Mesenteric fat pad (tissue), 1 donor: Measurements from ENCODE around the gene ENKD1. TPM values are rescaled to one million over a fixed set of nuclear protein-coding genes. Genes with fewer than 3 reads are reported as not detected.

Experiments used
- DNase-seq: peaks from one replicate; pipeline ENCODE4 v3.0.0-alpha.2; 2020; ENCODE audit warnings: low spot score
- total RNA-seq: library from RNA; stranded (reverse); fragmentation: NEBNext Ultra II Directional; extraction: Animal tissue kit (Norgen Biotek cat#: 25700); gene quantifications from one replicate; pipeline ENCODE4 v1.2.1, GENCODE V29; 2021
- donor health status: DM: yes; HTN: yes; CAD: no.

Gene ENKD1
- total RNA-seq, 1 donor from 2014 or later: 11.4 TPM

- DNase-seq: no peak
Observed at GRCh38 chr16:67651847-67652246, 14.7 kb downstream of the ENKD1 start.

DNA sequence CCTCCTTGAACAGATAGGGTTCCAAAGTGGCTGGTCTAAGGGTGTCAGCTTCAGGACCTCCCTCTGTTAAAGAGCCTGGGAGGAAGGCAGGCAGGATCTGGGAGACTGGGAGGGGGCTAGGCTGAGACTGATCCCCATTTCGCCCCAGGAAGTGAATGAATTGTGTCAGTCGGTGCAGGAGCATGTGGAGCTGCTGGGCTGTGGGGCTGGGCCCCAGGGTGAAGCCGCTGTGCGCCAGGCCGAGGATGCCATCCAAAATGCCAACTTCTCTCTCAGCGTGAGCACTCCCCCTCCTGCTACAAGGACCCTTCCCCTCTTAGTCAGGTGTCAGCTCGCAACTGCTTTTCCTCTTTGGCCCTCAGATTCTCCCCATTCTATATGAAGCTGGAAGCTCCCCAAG is 15.5 kb downstream of the ENKD1 start:
- no peak for DNase-seq

DNA sequence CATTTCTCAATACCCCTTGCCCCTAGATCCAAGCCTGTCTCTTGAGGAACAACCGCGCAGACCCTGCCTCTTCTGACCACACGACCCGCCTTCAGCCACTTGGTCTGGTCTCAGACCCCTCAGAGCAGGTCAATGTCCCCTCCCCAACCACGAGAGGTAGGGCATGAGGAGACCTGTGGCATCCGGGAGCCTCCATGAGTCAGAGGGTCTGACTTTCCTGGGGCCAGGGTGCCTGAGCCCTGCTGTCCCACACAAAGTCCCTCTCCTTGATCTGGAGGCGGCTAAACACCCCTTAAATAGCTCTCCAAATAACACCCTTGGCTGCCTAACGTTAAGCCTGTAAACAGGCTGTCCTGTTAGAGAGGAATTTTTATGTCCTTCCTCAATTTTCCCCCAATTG is 16.5 kb downstream of the ENKD1 start:
- no peak for DNase-seq

DNA sequence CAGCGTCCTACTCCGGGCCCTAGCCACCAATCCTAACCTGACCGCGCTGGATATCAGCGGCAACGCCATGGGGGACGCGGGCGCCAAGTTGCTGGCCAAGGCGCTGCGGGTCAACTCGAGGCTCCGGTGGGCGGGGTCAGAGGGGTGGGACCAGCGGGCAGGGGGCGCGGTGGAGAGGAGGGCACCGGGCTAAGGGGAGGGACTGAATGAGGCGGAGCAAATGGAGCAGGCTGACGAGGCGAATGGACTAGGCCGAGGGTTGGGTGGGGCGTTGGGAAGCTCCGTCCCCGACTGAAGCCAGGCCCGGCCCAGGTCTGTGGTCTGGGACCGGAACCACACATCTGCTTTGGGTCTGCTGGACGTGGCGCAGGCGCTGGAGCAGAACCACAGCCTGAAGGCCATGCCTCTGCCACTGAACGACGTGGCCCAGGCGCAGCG is 17.0 kb downstream of the ENKD1 start:
- no peak for DNase-seq

DNA sequence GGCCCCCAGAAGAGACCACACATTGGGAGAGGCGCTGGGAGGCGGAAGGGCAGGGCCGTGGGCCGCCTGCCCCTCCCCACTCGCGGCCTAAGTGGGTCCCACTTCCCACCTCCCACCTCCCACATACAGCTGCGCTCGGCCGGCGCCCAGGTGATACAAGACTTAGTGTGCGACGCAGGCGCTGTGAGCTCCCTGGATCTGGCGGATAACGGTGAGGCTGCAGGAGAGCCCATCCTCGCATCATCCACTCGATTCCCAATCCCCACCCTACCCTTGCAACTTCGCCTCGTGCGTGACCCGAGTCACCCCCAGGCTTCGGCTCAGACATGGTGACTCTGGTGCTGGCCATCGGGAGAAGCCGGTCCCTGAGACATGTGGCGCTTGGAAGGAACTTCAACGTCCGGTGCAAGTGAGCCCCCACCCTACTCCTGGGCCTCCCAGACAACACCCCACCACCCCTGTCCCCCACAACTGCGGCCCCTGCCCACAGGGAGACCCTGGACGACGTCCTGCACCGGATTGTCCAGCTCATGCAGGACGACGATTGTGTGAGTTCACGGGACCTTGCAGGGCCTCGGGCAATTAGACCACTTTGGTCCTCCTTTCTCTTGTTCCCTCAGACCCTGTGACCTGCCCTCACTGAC is 17.7 kb downstream of the ENKD1 start:
- DNase-seq: no peak

DNA sequence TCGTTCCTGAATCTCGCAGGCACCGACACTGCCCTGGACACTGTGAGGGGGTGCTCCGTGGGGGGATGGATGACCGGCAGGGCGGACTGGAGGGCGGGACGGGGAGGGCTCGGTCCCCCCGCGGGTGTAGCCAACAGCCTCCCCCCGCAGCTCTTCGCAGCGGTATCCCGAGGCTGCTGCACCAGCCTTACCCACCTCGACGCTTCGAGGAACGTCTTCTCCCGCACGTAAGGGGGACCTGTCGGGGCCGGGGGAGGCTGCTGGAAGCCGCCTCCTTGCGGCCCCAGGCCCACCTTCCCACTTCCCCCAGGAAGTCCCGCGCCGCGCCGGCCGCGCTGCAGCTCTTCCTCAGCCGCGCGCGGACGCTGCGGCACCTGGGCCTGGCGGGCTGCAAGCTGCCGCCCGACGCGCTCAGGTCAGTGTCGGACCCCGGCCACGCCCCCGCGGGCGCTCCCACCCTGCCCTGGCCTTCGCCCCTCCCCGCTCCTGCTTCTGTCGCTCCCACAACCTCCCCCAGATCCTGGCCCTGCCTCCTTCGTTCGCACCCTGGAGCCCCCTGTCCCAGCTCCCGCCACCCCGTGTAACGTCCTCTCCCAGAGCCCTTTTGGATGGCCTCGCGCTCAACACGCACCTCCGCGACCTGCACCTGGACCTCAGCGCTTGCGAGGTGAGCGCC is 18.3 kb downstream of the ENKD1 start:
- DNase-seq: no peak

DNA sequence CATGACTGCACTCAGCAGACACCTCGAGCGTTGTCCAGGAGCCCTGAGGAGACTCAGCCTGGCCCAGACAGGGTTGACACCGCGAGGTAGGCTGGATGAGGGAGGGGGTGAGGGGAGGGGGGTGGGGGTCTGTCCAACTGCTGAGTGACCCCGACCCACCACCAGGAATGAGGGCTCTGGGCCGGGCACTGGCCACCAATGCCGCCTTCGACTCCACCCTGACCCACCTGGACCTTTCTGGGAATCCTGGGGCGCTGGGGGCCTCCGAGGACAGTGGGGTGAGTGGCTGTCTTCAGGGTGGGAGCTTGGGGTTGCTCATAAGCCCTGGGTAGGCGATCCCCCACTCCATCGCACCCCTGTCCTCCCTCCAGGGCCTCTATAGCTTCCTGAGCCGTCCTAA is 18.9 kb downstream of the ENKD1 start:
- DNase-seq: no peak

DNA sequence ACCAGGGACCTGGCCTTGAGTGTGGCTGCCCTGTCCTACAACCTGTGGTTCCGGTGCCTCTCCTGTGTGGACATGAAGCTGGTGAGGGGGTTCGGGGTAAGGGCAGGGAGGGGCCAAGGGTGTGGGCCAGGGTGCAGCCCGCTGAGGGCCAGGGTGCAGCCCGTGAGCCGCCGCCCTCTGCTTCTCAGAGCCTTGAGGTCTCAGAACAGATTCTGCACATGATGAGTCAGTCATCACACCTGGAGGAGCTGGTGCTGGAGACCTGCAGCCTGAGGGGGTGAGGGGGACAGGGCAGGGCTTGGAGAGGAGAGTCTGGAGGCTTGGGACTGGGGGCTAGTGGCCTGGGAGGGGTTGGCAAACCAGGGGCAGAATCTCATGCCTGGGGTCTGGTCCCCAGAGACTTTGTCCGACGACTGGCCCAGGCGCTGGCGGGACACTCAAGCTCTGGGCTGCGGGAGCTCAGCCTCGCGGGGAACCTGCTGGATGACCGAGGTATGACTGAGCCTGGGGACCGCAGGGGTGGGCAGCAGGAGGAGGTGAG is 19.4 kb downstream of the ENKD1 start:
- DNase-seq: no peak

DNA sequence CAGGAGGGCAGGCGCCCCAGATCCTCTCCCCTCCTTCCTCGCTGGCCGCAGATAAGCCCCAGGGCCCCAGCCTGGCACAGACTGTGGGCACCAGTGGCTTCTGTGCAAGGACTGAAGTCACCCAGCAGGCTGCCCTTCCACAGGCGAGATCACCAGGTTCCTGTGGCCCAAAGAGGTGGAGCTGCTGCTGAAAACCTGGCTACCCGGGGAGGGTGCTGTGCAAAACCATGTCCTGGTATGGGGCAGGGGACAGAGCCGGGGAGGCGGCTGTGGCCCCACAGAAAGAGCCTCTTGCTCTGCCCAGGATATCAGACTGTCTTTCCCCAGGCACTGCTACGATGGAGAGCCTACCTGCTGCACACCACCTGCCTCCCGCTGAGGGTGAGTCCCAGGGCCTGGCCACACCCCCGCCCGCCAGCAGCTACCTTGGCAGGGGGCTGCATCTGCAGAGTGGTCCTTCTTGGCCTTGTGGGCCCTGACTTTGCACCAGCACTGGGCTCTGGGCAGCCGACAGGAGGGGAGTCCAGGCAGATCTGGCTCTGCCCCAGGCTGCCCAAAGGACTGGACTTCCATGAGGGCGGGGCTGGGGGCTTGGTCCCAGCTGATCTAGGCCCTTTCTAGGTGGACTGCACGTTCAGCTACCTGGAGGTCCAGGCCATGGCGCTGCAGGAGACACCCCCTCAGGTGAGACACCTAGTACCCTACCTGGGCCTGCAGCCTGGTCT is 21.0 kb downstream of the ENKD1 start:
- DNase-seq: no peak

DNA sequence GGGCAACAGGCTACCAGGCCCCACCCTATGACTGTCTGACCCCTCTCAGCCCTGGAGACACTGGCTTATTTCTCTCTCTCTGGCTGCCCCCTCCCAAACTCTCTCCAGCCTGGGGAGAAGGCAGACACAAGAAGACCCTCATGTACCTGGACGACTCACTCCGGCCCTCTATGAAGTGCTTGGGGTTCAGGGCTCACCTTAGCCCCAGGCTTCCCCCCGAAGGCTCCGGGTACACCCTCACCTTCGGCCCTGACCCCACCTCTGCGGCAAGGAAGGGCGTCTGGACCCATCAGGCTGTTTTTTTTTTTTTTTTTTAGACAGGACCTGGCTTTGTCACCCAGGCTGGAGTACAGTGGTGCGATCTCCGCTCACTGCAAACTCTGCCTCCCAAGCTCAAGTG is 22.5 kb downstream of the ENKD1 start:
- no peak for DNase-seq

- DNase-seq: no peak
Observed at GRCh38 chr16:67641779-67642708, 24.5 kb downstream of the ENKD1 start.

DNA sequence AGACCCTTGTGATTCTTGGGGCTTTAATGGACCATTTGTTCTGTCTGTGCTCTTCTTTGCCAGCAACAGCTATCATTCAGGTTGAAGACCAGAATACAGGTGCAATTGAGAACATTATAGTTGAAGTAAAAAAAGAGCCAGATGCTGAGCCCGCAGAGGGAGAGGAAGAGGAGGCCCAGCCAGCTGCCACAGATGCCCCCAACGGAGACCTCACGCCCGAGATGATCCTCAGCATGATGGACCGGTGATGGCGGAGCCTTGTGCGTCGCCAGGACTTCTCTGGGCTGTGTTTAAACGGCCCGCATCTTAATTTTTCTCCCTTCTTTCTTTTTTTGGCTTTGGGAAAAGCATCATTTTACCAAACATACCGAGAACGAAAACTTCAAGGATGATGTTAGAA is 28.9 kb downstream of the ENKD1 start:
- no peak for DNase-seq

DNA sequence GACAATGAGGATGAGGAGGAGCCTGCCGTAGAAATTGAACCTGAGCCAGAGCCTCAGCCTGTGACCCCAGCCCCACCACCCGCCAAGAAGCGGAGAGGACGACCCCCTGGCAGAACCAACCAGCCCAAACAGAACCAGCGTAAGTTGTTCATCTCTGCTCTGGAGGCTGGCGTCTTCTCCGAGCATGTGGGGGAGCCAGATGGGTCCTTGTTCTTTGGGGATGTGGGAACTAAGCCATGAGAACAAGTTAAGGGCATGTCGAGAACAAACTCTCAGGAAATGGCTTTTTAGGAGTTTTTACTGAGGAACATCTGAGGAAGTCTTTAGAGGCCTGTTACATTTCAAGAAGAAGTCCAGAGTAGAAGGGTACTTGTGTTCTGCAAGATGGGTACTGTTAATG is 29.8 kb downstream of the ENKD1 start:
- DNase-seq: no peak

DNA sequence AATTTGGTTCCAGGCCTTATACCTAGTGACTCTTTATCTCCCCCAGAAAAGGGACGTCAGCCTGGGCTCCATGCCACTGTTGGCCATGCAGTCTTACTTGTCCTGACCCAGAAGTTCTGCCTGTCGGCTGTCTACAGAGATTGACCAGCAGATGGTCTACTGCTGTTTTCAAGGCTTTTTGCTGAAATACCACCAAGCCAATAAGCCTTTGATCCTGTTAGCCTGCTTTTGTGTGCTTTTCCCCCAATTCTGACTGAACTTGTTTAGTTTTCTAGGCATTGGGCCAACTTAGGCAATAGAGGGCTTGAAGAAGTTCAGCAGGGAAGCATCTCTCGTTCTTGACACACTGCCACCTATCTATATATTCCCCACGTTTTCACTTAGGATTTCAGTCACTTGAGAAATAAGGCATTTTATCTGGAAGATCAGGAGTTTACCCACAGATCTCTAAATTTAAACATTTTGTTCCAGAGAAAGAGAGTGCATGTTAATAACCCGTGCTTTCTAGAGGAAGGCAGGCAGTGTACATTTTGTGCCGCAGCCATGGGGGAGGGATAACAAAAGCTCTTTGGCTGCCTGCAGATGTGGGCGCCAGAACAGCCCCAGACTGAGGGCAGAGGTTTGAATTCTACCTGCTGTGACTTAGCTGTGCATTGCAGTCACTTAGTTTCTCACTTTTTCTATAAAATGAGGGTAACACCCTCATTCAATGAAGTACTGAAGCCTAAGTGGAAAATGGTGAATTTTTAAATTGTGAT is 34.0 kb downstream of the ENKD1 start:
- DNase-seq: no peak

- no peak for DNase-seq
Observed at GRCh38 chr16:67628216-67628615, 38.3 kb downstream of the ENKD1 start.

- DNase-seq: no peak
Observed at GRCh38 chr16:67613808-67614207, 52.7 kb downstream of the ENKD1 start.
